Vagina (tissue), 2 donors: Measurements from ENCODE around the gene N4BP2.

Source experiments
- CTCF ChIP-seq, 3 experiments: fragments of 450-650 bp in 2 of 3; fragments of 200-600 bp in 1 of 3; sonication (generic) in 1 of 3; IDR thresholded peaks; one replicate each; pipeline ENCODE4 v1.5.1; 2017 to 2019; ENCODE audit warnings: antibody characterized with exemption in 3 of 3, mild to moderate bottlenecking in 2 of 3, moderate library complexity in 2 of 3
- POLR2A ChIP-seq, 2 donors: fragments of 450-650 bp; IDR thresholded peaks; one replicate each; pipeline ENCODE4 v1.6.1; 2017; ENCODE audit warnings: antibody characterized with exemption in 2 of 2, mild to moderate bottlenecking in 2 of 2, moderate library complexity in 2 of 2

GRCh38 chr4:40121515-40121914 lies 64.9 kb downstream of the N4BP2 start:
- TF ChIP-seq CTCF (IDR thresholded peaks at IDR 0.05) = no peak
- TF ChIP-seq POLR2A (IDR thresholded peaks at IDR 0.05) = no peak
